Measurements from ENCODE around the gene NCAM2.

NCAM2 gene

DNA sequence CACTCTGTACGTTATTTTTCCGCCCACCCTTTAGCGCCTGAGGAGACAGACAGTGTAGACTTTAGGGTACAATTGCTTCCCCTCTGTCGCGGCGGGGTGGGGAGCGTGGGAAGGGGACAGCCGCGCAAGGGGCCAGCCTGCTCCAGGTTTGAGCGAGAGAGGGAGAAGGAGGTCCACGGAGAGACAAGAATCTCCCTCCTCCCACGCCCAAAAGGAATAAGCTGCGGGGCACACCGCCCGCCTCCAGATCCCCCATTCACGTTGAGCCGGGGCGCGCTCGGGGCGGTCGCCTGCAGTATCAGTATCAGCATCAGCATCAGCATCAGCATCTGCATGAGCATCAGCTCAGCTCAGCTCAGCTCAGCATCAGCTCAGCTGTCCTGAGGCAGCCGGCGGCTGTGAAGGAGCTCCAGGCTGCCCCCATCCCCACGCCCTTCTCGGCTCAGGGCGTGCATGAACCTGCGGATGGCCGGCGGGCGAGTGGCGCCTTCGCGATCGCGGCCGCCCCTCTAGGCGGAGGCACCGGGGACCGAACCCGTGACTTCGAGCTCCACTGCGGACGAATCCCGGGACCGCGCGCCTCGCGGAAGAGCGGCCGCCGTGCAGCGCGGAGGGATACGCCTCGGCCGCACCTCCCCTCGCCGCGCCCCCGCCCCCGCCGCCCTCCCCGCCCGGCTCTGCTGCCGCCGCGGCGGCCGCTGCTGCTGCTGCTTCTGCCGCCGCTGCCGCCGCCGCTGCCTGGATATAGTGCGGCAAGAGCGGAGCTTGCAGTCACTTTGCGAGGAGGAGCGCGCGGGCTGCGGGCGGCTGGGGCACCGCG lies at the start of gene NCAM2:
NCAM2 (plus strand) TSS at position 774 of the 820 bp plus-strand sequence.
- DNase-seq: peak; percentile 64

DNA sequence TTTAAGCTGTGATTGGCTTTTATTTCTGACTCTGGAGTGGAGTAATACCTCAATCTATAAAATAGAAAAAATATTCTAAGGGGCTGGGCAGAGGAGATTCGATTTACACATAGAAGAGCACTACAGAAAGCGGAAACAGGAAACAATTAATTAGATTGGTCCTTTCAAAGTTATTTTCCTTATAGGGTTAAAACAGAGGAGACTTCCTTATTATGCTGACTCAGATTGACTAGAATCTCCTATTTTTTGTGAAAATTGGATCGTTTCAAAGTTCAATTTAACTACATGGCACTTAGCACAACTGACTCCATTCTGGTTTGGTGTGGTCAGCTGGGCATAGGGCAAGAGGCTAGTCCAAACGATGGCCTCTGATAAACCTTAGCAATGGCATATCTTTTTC lies 48.3 kb upstream of the NCAM2 start:
- DNase-seq: no peak

DNA sequence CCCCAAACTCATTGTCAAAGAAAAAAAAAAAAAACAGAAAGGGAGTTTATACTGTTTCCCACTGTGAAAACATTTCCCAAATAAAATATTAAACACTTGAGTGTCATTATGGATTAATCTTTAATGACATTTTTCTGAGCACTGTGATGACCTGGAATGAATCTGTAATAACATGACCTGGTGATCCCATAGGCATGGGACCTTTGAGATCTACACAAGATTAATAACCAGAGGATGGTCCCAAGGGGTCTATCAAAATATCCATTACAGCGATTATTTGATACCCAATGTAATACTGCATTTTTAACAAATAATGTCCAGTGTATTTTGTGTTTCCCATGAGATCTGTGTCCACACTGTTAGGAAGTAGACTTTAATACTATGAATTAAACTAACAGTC lies 32.4 kb upstream of the NCAM2 start:
- no peak for DNase-seq

DNA sequence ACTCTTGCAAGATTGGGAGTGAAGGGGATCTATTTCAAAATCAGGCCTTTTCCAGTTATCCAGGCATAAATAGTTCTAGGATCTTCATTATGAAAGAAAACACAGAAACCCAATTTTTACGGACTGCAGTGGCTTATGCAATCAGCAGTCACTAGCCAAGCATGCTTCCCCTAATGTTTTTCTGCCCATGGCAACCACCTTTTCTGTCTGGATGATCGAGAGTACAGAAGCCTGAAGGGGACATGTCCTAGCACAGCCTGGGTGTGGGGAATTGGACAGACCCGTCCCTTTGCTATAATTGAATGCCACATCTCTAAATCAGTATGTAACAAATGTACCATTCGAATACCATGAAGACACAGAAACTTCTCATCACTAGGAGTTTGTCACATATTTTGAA lies 29.8 kb upstream of the NCAM2 start:
- DNase-seq: no peak

DNA sequence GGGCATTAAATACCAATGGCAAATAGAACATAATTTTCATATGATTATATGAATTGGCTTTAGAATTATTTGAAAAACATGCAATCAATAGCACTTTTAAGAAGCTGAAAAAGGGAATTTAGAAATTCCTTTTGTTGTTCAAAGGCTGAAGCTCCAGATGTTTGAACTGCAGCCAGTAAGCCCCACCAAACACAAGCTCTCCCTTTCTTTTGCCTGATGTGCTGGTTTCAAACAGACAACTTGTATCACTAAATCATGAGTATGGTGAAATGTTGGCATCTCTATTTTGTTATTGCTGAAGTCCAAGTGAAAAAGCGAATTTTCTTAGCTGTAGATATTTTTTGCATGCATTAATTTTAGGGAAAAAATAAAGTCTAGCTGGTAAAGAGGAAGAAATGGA lies 27.5 kb upstream of the NCAM2 start:
- no peak for DNase-seq

DNA sequence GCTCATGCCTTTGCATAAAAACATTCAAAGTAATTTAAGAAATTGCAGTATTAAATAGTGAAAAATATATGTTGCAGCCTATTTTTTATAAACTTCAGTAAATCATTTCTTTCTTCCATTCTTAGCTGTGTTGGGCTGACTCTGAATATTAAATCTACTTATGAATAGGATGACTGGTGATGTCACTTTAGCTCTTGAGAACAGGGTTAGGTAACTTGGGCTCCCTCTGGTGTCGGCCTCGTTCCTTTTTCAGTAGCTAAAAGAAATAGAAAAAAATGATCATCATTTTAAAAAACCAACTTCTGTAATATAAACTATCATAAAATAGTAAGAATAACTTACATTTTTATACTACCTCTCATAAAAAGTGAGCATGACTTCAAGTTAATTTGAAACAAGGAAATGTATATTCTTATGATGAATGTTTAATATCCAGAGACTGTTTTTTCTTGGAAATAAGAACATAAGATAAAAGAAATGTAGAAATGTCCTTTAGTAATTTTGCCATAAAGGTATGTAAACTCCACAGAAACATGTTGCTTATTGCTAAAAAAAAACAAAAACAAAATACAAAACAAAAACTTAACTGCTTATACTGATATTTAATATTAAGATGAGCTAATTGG lies 26.8 kb upstream of the NCAM2 start:
- peak; percentile 5 for DNase-seq

DNA sequence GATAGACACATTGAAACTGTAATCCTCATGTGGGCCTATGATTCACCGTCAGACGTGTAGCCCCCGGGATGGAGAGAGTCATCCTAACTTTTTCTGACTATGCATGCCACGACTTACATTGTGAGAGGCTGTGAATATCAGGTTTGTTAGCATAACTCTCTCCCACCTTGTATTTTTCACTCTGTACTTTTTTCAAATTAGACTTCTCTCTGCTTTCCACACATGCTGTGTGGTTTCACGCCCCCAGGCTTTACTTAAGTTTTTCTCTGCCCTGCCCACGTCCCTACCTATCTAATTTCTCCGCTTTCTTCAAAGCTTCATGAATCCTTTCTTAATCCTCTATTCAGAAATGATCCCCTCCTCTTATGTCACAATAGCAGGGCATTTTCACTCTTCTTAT lies 3.4 kb upstream of the NCAM2 start:
- no peak for DNase-seq

DNA sequence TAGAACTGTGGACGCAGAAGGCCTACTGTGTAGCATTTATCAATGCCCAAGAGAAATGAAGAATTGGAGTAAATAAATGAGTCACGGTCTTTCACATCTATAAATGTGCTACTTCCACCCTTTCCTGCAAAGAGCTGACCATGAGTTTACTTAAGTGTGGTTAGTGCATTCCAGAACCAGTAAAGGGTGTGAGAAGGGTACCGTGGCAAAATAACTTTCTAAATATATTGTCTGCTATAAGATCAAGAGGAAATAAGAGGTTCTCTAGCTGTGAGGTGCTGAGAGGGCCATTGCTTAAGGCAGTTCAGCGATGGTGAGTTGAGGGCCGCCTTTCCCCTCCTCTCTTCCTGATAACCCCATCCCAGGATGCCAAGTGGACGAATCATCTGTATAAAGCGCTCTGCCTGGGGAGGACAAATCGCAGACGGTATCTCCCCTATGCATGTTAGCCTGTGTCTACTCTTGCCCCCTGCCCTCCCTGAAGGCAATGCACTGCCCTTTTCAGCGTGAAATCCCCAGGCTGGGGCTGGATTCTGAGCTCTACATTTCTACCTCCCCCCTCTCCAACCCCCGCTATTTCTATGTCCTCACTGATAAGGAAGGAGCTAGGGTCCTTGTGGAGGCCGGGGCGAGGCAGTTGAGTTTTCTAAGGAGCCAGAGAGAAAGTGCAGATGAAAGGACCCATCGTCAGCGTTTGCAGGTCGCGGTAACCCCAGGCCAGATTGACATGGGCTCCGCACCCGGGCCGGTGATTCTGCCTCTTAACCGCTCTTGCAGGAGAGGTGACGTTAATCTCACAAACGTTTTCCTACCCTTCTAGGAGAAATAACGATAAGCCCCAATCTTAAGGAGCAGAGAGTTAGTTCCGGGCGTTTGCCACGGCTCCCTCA lies 1.5 kb upstream of the NCAM2 start:
- no peak for DNase-seq

DNA sequence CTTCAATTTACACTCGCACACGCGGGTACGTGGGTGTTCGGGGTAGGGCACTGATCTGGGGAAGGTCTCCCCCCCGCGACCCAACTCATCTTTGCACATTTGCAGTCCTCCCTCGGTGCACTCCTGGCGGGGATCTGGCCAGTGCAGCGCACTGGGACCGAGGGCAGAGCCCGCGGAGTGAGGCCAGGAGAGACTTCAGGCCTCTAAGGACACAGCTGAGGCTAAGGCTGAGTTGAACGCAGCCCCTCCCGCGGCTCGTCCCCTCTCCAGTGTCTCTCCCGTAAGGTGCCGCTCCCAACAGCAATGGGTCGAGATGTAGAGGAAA lies 936 bp upstream of the NCAM2 start:
- DNase-seq: no peak

DNA sequence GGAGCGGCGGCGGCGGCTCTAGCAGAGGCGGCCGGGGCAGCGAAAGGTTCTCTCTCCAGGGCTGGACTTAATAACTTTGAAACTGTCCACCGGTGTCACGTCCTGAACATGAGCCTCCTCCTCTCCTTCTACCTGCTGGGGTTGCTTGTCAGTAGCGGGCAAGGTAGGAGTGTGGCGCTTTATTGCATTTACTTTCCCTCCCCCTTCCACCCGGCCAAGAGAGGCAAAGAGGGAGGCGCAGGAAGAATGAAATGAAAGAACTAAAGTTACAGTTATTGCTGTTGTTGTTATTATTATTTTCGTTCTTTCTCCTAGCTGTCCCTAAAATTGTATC lies 214 bp downstream of the NCAM2 start:
- DNase-seq: no peak

DNA sequence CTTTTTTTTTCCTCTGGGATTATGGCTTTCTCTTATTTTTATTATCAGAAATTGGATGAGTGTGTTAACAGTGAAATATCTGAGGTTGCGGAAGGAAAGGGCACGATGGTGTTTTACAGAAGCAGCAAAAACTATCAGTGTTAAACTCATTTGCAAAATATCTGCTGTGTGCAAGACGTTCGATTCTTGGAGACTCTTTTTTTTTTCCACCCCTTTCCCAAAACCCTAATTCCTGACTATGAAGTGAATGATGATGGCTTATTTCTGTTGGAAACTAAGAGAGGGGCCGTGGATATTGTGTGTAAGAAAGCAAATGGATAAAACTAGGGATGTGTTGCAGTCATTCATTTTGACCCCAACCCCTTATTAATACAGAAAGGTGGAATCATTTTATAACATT lies 677 bp downstream of the NCAM2 start:
- no peak for DNase-seq

DNA sequence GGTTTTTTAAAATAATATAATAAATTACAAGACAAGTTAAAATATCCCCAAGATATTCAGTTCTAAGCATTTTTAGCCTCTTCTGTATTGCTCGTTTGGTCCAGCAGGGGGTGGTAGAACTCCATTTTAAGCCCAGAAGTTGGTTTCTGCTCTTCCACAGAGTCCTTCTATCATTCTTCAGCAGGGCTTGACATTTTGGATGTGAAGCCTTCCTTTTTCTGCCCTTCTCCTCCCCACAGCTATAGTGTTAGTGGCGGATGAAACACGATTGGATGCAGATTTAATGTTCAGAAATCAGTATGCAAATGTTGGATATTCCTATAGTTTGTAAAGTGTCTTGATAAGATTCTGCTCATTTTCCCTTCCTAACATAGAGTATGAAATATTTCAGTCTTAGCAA lies 1.4 kb downstream of the NCAM2 start:
- DNase-seq: peak; percentile 28

DNA sequence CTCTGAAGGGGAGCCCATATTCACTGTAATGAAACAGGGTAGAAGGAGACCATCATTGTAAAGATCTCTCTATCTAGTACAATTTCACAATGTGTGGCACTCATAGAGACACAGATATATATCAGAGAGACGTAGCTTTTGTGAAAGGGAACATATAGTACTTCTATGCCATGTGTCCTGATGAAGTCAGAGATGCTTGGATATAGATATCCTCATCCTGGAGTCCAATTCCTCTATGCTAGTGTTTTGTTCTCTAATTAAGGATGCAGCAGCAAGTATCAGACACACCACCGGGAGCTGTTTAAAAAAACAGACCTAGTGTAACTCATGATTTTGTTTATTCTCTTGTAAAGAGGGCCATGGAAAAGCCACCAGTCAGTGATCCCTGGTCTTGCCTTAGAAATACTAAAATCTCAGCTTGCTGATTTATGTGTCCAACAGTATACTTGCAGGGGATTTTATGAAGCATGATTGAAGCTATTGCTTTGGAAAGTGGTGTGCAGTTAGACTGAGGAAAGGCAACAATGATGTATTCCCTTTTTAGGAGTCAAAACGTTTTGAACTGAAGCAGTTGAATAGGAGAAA lies 2.5 kb downstream of the NCAM2 start:
- no peak for DNase-seq

DNA sequence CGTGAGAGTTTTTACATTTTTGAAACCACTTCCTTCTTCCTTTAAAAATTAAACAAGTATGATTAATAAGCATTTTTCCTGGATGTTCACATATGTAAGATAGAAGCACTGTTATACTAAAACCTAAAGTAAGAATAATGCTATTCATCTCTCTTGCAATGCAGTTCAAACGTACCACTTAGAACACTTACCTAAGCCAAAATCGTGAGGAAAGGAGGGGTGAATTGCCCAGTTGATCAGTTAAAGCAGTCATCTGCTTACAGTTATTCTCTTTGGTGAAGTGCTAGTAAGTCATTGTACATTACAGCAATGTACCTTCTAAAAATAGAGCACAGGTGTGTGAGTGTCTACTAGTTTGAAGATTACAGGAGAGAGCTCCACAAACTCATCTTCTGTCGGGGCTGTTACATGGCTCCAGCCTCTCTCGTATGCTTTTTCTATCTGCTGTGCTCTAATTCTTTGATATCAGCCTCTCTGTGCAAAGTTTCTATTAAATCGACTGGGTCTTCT lies 3.4 kb downstream of the NCAM2 start:
- DNase-seq: no peak

DNA sequence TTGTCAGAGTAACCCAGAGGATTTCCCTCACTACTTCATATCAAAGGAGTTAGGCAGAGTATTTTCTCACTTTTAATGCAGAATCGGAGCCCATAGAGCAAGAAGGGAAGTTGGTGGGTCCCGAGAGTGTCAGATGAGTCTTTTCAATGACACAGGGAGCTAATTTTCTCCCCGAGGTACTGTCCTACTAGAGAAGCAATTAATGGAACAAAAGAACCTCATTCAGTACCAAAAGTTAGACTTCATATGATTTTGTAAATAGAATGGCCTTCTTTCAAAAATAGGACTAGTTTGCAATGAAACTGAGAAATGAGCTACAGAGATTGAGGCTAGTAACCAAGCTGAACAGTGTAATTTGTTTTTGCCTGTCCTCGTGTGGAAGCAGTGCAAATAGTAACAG lies 3.9 kb downstream of the NCAM2 start:
- no peak for DNase-seq

DNA sequence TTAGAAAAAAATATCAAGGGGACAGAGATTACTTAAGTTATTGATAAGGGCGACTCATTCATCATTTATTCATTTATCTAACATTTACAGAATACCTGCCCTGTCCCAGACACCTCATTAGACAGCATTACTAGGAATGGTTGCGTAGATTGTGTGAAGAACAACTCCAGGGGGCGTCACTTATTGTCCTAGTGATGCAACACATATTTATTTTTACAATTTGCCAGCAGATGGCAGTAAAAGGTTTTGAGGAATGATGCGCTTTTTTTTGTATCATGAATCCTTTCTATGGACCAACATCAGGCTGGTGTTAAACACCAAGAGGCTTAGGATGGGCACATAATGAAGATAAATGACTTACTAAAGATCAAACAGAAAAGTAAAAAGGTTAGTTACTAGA lies 5.5 kb downstream of the NCAM2 start:
- peak; percentile 4 for DNase-seq

DNA sequence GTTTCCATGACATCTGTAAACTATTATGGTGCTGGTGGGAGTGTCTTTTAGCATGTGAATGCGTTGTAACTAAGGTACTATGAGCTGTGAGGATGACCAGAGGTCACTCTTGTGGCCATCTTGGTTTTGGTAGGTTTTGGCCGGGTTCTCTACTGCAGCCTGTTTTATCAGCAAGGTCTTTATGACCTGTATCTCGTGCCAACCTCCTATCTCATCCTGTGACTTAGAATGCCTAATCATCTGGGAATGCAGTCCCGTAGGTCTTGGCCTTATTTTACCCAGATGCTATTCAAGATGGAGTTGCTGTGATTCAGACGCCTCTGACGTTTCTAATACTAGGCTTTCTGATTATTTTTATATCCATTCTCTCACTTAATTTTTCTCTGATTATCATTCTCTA lies 9.4 kb downstream of the NCAM2 start:
- no peak for DNase-seq

DNA sequence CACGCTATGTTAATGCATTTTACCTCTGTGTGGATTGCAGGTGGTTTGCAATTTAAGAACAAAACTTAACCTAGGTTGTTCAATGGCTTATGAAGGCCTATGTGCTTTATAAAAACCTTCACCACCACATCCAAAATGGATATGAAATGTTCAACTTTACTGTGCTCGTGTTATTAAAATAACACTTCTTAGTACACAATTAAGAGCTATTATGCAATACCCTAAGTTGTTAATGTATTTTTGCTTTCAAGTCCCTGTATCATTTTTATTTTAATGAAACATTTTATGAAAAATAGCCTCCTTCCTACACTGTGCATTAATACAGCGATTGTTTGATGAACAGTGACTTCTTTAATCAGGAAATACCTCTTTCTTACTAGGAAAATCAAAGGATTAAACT lies 12.0 kb downstream of the NCAM2 start:
- no peak for DNase-seq

DNA sequence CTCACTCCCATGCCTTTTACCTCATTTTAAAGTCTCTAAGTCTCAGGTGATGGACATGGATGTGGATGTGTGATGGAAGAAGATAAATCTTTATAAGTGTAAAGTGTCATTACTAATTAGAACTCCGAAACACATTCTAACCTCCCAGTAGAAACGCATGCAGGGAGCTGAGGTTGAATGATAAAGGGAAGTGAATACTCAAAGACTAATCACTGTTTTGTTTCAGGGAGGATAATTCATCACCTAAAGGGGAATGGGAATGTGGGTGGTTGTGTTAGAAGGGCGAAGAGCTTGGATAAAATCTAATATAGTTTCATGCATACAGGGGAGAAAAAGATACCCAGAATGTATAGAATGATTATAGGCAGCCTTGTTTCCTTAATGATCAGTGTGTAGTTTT lies 12.5 kb downstream of the NCAM2 start:
- DNase-seq: no peak

DNA sequence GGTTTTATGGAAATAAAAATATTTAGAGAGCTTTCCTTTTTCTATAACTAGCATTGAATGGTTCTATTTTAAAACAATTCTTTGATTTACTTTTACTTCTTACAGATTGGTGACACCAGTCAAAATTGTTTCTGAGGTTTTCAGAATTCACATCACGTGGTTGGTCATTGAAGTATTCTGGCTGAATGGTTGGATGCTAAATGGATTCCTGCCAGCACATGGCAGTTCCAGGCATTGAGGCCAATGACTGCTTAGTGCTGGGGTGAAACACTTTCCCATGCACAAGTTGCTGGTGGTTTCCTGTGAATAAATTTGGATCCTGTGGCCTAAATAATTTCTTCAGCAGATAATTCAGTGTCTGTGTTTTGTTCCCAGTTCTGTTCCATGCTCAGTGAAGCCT lies 20.6 kb downstream of the NCAM2 start:
- no peak for DNase-seq

DNA sequence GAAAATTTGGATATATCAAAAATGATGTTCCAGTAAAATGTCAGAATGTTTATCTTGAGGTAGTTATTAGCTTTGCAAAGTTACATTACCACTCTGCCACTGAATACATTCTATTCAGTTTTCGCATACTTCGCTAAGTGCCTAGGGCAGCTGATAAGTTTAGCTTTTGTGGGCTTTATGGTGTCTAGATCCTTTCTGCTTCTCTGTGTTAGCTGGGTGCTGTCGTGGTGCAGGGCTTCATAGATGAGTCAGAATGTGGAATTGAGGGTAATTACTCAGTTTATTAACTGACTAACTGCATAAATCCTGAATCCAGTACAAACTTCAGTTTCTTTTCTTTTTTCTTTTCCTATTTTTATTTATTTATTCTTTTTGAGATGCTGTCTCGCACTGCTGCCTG lies 21.5 kb downstream of the NCAM2 start:
- no peak for DNase-seq

DNA sequence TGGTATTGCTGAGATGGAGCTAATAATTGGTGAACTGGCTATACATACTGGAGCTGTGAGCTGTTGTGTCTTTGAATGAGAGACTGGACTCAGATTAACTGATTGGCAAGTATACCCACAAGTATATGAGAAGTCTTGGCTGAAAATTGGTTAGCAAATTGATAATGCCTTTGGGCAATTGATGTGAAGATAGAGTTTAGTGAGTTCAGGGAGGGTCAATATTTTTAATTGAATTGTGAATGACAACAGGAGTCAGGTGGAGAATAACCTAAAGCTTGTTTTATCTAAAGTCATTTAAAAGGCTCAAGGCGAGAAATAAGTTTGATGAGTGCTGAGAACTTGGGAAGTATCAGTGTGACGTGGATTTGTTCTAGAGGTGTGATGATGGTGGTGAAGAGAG lies 27.5 kb downstream of the NCAM2 start:
- DNase-seq: no peak

DNA sequence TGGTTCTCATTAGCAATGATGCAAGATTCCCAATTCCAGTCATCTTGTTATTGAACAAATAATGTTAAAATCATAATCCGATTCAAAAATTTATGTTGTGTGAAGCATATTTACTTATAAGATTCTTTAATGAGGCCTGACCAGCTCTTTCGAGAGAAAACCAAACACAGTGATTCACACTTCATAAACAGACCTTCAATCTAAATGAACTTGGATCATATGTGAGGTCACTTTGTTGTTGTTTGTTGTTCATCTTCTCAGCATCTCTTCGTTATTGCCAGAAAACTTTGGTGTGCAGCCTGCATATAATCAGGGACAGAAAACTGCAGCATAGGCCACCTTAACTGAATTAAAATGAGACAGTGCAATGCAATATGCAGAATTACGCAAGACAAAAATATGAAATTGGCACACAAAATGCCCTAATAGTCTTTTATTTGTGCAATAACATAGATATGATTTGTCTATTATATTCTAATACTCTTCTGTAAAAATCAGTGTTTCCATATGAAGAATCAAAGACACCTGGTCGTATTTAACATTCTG lies 30.1 kb downstream of the NCAM2 start:
- no peak for DNase-seq
